Measurements from ENCODE around the gene MTUS2. TPM values are rescaled to one million over a fixed set of nuclear protein-coding genes. Genes with fewer than 3 reads are reported as not detected.

Gene MTUS2
- total and polyA plus RNA-seq, 10 of the 15 experiments (the other 5 are each of a cell fraction or from before 2014, with no cell fraction given) = under 0.01 to 0.05 (median 0.02) TPM; not detected in 6

GRCh38 chr13:29049524-29049923 lies 229.4 kb downstream of the MTUS2 start (continued):
- no peak for TF ChIP-seq FOS (IDR thresholded peaks at IDR 0.05; ENCODE audit: borderline replicate concordance, extremely low read depth, insufficient read length)

GRCh38 chr13:29050719-29051118 lies 230.6 kb downstream of the MTUS2 start:
- Histone ChIP-seq H3K27me3 (replicated peaks in 1 of 2; ENCODE audit: control insufficient read depth in 2 of 2, insufficient read depth in 2 of 2, low read length in 1 of 2) (no peaks in the 10 kb centered on the region), H3K9ac (ENCODE audit: control insufficient read depth, insufficient read depth, low read length) (no peak overlapping the region), H3K4me2 (ENCODE audit: control insufficient read depth, insufficient read depth) (no peak overlapping the region), H3K36me3 (ENCODE audit: control insufficient read depth in 2 of 2, insufficient read depth in 2 of 2, low read length in 1 of 2) (no peaks in the 10 kb centered on the region), H3K9me3 (replicated peaks; ENCODE audit: control insufficient read depth, insufficient read depth, low read length) (no peaks in the 10 kb centered on the region; the same call in 2 of the 3 replicates), H3K4me3 (no peak overlapping the region), H3K79me2 (ENCODE audit: control insufficient read depth, insufficient read depth, low read length) (no peaks in the 10 kb centered on the region), H3K27ac (ENCODE audit: control insufficient read depth, insufficient read depth) (no peak overlapping the region), H4K20me1 (ENCODE audit: control insufficient read depth, insufficient read depth) (no peaks in the 10 kb centered on the region), H2AFZ (ENCODE audit: control insufficient read depth, low read depth, low read length) (no peak overlapping the region), H3K4me1 (ENCODE audit: control insufficient read depth, insufficient read depth, low read length) (no peaks in the 10 kb centered on the region)
- ChIA-PET SMC1A (ENCODE audit: uncharacterized antibody, unreplicated experiment) (no interaction called here), RAD21 (ENCODE audit: unreplicated experiment) (no interaction called here), CTCF (no interaction called here), POLR2A (no interaction called here)
- 0% methylated on average over 4 of the region's 4 CpGs for WGBS (ENCODE audit: insufficient coverage, insufficient replicate concordance, low lambda C conversion rate, missing lambda C conversion rate)
- TF ChIP-seq SMC3 (IDR thresholded peaks at IDR 0.05; ENCODE audit: borderline replicate concordance, low read length) (no peak), PRDM15 (CRISPR knock-in tag; IDR thresholded peaks at IDR 0.05) (no peak), TCF3 (IDR thresholded peaks at IDR 0.05; ENCODE audit: borderline replicate concordance, insufficient read depth, low read depth, low read length) (no peak), ZBTB33 (IDR thresholded peaks at IDR 0.05) (no peak), BACH1 (IDR thresholded peaks at IDR 0.05; ENCODE audit: borderline replicate concordance) (no peak), FOS (IDR thresholded peaks at IDR 0.05; ENCODE audit: borderline replicate concordance, extremely low read depth, insufficient read length) (no peak), HCFC1 (IDR thresholded peaks at IDR 0.05; ENCODE audit: low read length) (no peak), MYB (IDR thresholded peaks at IDR 0.05; ENCODE audit: borderline replicate concordance, low read depth, low read length) (no peak), ASH2L (IDR thresholded peaks at IDR 0.05; ENCODE audit: borderline replicate concordance, low read depth) (no peak), ATF3 (IDR thresholded peaks at IDR 0.05; ENCODE audit: borderline replicate concordance, extremely low read depth, low read depth, low read length) (no peak), ZNF384 (IDR thresholded peaks at IDR 0.05; ENCODE audit: borderline replicate concordance, low read depth, low read length) (no peak), YY1 (IDR thresholded peaks at IDR 0.05; ENCODE audit: low read depth, low read length) (no peak)
- no TSS peak for BruUV-seq (replicated peaks)
- intact Hi-C loops (cut with micrococcal nuclease; ENCODE audit: unreplicated experiment) (no loop called here), in situ Hi-C loops (cut with MboI) (no loop called here)
- no peak for ATAC-seq
- no peak for DNase-seq (ENCODE audit: low read depth, low spot score)
- FAIRE-seq = no peak
